ENCODE results near the gene TBX4.

Gene TBX4

GRCh38 chr17:61476476-61477203, 24.4 kb downstream of the TBX4 start:
- H3K27me3 Mint-ChIP-seq: peaks cover 26% of the 10 kb centered on the region
- H3K27ac Mint-ChIP-seq: no peak overlapping the region
- DNase-seq (no peak), ATAC-seq (no peak)
- no peaks in the 10 kb centered on the region for H3K4me1 Mint-ChIP-seq
- H3K9me3 Mint-ChIP-seq: no peaks in the 10 kb centered on the region
- no peak overlapping the region for H3K4me3 Mint-ChIP-seq

- H3K27me3 Mint-ChIP-seq: peaks cover 26% of the 10 kb centered on the region
These were observed 25.1 kb downstream of the TBX4 start for GRCh38 chr17:61477204-61477834.

GRCh38 chr17:61478026-61478789, 26.0 kb downstream of the TBX4 start:
- Mint-ChIP-seq H3K27ac (peak overlapping the region in 1 of 2 donors; percentile 30), H3K9me3 (no peaks in the 10 kb centered on the region), H3K4me1 (no peaks in the 10 kb centered on the region), H3K27me3 (peaks cover 26% of the 10 kb centered on the region), H3K4me3 (no peak overlapping the region)
- DNase-seq (no peak), ATAC-seq (no peak)

More at GRCh38 chr17:61477204-61477834, 25.1 kb downstream of the TBX4 start:
- Mint-ChIP-seq H3K27ac (no peak overlapping the region), H3K4me1 (no peaks in the 10 kb centered on the region), H3K4me3 (no peak overlapping the region), H3K9me3 (no peaks in the 10 kb centered on the region)
- no peak for DNase-seq
- no peak for ATAC-seq

DNA sequence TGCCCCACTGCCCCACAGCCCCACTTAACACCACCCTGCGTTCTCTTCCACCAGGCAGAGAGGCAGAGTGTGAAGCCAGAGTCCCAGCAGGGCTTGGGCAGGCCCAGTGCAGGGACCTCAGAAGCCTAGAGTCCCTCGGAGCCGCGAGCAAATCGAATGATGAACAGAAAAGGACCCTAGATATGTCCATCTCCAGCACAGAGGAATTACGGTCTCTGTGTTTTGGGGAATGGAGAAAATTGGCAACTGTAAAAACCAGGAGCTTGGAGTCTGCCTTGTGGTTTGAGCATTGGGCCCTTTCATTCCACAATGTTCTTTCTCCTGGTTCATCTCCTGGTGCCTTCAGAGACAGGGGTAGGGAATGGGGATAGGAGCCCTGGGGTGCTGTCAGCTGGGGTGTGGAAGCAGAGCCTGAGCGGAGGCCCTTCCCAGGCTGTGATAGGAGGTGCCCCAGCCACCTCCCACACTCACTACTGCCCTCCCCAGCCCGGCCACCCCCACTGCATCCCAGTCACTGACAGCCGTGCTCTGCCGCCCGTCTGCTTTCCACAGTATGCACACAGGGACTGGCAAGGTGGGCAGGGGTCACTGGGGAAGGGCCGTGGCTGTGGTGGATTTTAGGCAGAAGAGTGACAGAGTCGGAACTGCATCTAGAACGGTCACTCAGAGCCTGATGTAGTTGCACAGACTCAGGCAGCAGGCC, 26.7 kb downstream of the TBX4 start:
- peaks cover 26% of the 10 kb centered on the region for H3K27me3 Mint-ChIP-seq
- H3K27ac Mint-ChIP-seq: no peak overlapping the region
- no peaks in the 10 kb centered on the region for H3K4me1 Mint-ChIP-seq
- H3K9me3 Mint-ChIP-seq: no peaks in the 10 kb centered on the region
- no peak overlapping the region for H3K4me3 Mint-ChIP-seq
- ATAC-seq (no peak), DNase-seq (no peak)

GRCh38 chr17:61479493-61480413, 27.5 kb downstream of the TBX4 start:
- H3K27me3 Mint-ChIP-seq: peaks cover 23% of the 10 kb centered on the region
- no peak overlapping the region for H3K27ac Mint-ChIP-seq
- H3K4me1 Mint-ChIP-seq: no peaks in the 10 kb centered on the region
- DNase-seq: no peak
- no peaks in the 10 kb centered on the region for H3K9me3 Mint-ChIP-seq
- no peak for ATAC-seq
- no peak overlapping the region for H3K4me3 Mint-ChIP-seq

DNA sequence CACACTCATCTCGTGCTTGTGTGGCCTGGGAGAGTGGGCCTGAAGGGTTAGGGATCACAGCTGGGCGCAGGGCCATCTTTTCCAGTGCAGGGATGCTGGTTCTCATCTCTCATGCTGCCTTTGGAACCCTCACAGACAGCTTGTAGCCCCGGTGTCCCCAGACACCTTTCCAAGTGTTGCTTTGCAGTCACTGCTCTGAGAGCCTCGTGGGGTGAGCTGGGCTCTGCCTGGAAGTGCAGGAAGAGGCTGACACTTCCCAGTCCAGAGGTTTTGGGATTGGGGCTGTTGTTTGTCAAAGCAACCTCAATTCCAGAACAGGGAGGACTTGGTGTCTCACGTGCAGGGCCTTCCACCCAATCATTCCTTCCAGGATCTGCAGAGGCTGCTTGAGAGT, 28.2 kb downstream of the TBX4 start:
- ATAC-seq (no peak), DNase-seq (no peak)
- Mint-ChIP-seq H3K9me3 (no peaks in the 10 kb centered on the region), H3K27ac (no peak overlapping the region), H3K27me3 (peaks cover 16% of the 10 kb centered on the region), H3K4me3 (no peak overlapping the region), H3K4me1 (no peaks in the 10 kb centered on the region)

DNA sequence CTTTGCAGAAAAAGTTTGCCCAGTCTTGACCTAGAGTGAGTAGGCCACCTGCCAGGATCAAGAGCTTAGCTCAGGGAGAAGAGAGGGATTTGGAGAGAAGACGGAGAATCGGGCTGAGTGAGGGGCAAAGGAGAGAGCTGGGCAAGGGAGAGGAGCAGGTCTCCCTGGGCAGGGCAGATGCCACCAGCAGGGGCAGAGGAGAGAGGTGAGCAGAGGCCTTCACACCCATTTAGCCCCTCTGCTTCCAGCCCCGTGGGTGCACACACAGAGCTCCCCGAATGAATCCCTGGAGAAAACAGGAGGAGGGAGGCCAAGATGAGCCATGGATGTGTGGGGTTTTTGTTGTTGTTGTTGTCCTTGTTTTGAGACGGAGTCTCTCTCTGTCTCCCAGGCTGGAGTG, 29.2 kb downstream of the TBX4 start:
- Mint-ChIP-seq H3K9me3 (no peaks in the 10 kb centered on the region), H3K27ac (peak overlapping the region in 1 of 2 donors; percentile 2), H3K4me3 (no peak overlapping the region), H3K27me3 (peaks cover 6% of the 10 kb centered on the region), H3K4me1 (no peaks in the 10 kb centered on the region)
- ATAC-seq: no peak
- DNase-seq: no peak

DNA sequence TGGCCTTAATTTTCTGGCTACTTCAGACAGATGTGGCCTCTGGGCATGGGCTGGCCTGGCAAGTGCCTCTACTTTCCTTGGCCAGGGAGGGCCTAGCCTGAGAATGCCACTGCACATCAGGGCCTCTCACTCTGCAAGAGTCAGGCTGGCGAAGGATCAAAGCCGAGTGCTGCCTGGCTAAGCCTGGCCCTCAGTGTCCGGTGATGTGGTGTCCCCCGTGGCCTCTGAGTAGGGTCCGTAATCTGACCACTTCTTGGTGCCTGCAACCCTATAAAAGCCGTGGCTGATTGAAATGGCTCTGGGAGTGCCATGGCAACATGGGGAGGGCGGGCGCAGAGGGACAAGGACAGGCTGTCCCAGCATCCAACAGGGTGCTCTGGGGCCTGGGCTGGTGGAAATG, 30.2 kb downstream of the TBX4 start:
- Mint-ChIP-seq H3K27ac (no peak overlapping the region), H3K4me3 (no peak overlapping the region), H3K4me1 (no peaks in the 10 kb centered on the region), H3K9me3 (no peaks in the 10 kb centered on the region), H3K27me3 (no peaks in the 10 kb centered on the region)
- DNase-seq (no peak), ATAC-seq (no peak)

GRCh38 chr17:61483778-61484116, 31.5 kb downstream of the TBX4 start:
- Mint-ChIP-seq H3K27me3 (peaks cover 7% of the 10 kb centered on the region), H3K9me3 (no peaks in the 10 kb centered on the region)
- peak; percentile 35 for ATAC-seq

GRCh38 chr17:61484174-61484573, 32.0 kb downstream of the TBX4 start:
- DNase-seq: no peak
- Mint-ChIP-seq H3K4me1 (no peaks in the 10 kb centered on the region), H3K9me3 (no peaks in the 10 kb centered on the region), H3K27ac (no peak overlapping the region), H3K4me3 (no peak overlapping the region), H3K27me3 (peaks cover 7% of the 10 kb centered on the region)
- peak; percentile 24 for ATAC-seq

More at GRCh38 chr17:61483778-61484116, 31.5 kb downstream of the TBX4 start:
- DNase-seq: no peak
- H3K27ac Mint-ChIP-seq: peak overlapping the region in 1 of 2 donors; percentile 61
- no peaks in the 10 kb centered on the region for H3K4me1 Mint-ChIP-seq
- no peak overlapping the region for H3K4me3 Mint-ChIP-seq

GRCh38 chr17:61485067-61485775, 33.0 kb downstream of the TBX4 start:
- no peaks in the 10 kb centered on the region for H3K4me1 Mint-ChIP-seq
- peaks cover 7% of the 10 kb centered on the region for H3K27me3 Mint-ChIP-seq
- H3K9me3 Mint-ChIP-seq: no peaks in the 10 kb centered on the region
- DNase-seq (no peak), ATAC-seq (no peak)
- H3K27ac Mint-ChIP-seq: no peak overlapping the region
- no peak overlapping the region for H3K4me3 Mint-ChIP-seq

- Mint-ChIP-seq H3K4me3 (no peak overlapping the region), H3K27me3 (peaks cover 7% of the 10 kb centered on the region)
These were observed 34.2 kb downstream of the TBX4 start for GRCh38 chr17:61486135-61487120.

DNA sequence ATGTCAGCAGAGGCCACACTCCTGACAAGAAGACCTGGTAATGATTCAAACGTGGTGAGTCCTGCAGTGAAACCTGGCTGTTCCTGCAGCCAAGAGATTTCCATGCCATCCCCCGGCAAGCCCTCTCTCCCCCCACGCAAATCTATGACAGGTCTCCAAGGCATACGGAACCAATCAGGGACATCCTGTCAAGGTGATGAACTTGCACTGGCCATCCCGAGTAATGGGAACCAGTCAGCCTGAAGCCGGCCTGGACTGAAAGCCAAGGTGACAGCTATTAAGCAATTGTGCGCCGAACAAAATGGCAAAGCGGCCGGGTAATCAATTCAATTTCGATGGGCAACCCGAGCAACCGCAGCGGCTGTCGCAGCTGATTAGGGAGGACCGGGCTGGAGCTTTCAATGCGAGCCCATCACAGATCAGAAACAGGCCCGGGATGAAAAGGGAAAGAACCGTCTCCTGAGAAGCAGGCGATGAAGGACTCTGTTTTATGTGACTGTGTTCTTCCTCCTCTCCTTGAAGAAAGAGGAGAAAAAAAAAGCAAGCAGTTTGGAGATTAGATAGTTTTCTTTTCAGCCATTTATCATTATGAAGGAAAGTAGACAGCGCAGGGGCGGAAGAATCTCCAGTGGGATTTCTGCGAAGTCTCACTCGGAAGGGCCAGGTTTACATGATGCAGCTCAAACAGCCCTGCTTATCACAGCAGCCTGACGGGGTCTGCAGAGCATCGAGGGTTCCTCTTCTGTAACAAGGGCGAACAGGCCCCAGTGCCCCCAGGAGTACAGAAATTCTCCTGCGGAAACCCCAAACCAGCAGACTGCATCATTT, 35.2 kb downstream of the TBX4 start:
- no peak overlapping the region for H3K4me3 Mint-ChIP-seq
- peaks cover 7% of the 10 kb centered on the region for H3K27me3 Mint-ChIP-seq
- no peak overlapping the region for H3K27ac Mint-ChIP-seq
- DNase-seq: no peak
- ATAC-seq: no peak
- H3K9me3 Mint-ChIP-seq: no peaks in the 10 kb centered on the region
- no peaks in the 10 kb centered on the region for H3K4me1 Mint-ChIP-seq

More at GRCh38 chr17:61486135-61487120, 34.2 kb downstream of the TBX4 start:
- H3K9me3 Mint-ChIP-seq: no peaks in the 10 kb centered on the region
- no peaks in the 10 kb centered on the region for H3K4me1 Mint-ChIP-seq
- DNase-seq: no peak
- ATAC-seq: no peak
- H3K27ac Mint-ChIP-seq: no peak overlapping the region

Data from stimulated activated naive CD8-positive, alpha-beta T cell treated with anti-CD3 and anti-CD28 coated beads, Interleukin-15, amount 100 ng/mL, for 72 hours (primary cell).